Amygdala (tissue), 56 donors: Measurements from ENCODE around the gene HES3.

Source experiments
- DNase-seq, 56 donors: peaks; one replicate each; lab custom pipeline; 2025; lab: John Stamatoyannopoulos, UW

Gene HES3

DNA sequence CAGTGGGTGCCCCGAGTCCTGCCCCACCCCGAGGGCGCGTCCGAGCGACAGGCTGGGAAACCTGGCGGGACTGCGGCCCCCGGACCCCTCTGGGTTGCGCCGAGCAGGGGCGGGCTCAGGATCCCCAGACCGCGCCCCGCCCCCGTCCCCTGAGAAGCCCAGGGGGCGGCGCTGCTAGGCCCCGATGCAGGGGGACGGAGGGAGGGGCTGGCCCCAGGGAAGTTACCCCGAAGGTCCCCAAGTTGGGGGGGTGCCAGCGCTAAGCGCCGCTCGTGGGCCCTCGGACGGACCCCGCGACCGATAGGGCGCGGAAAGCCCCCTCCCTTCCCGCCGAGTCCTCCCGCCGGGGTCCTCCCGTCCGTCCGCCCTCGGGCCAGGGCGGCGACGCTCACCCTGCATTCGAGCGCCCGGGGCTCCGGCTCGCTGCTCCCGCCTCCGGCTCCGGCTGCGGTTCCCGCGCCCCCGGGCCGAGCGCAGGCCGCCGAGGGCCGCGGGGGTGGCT lies 16.5 kb downstream of the HES3 start:
- DNase-seq: no peak

DNA sequence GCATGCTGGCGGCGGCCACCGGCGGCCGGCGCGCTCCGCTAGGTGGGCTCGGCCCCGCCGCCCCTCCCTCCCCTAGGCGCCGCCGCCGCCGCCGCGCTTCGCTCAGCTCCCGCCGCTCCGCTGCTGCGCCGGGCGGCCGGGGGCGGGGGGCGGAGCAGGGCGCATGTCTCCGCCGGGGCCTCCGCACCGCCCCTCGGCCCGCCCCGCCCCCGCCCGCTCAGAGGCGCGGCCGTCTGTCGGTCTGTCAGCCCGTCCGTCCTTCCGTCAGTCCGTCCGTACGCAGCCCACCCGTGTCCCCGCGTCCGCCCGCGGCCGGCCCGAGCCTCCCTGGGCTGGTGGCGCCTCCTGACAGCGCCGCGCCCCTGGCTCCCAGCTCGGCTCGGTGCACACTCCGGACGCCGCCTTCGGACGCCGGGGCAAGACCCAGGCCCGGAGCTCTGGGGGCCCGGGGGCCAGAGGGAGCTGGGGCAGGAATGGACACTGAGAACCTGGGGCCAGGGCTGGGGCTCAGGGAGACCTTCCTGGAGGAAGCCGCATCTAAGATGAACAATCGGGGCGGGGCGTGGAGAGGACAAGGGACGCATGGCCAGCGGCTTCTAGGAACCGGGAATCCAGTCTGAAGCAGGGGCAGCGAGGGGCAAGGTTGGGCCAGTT lies 17.1 kb downstream of the HES3 start, which contains the start of gene GPR153:
TSS of gene GPR153 (minus strand) at position 138 of the 654 bp plus-strand sequence. CDS start 6,193 bp downstream, outside the sequence.
- peak in 1 of 56 donors; percentile 27 for DNase-seq

DNA sequence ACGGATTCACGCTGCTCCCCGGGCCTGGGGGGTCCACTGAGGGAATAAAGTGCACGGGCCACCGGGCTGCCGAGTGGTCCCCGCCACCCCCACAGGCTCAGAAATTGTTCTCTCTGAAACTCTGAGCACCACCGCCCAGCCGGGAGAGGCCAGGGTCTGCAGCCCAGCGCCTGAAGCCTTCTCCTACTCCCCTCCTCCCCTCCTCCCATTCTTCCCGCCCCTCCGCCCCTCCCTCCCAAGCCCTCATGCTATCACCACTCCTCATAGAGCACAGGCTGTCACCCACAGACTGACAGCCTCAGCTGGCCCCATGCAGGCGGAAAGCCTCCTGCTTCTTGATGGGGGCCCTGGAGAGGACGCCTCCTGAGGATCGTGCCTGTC lies 17.6 kb downstream of the HES3 start:
- no peak for DNase-seq

DNA sequence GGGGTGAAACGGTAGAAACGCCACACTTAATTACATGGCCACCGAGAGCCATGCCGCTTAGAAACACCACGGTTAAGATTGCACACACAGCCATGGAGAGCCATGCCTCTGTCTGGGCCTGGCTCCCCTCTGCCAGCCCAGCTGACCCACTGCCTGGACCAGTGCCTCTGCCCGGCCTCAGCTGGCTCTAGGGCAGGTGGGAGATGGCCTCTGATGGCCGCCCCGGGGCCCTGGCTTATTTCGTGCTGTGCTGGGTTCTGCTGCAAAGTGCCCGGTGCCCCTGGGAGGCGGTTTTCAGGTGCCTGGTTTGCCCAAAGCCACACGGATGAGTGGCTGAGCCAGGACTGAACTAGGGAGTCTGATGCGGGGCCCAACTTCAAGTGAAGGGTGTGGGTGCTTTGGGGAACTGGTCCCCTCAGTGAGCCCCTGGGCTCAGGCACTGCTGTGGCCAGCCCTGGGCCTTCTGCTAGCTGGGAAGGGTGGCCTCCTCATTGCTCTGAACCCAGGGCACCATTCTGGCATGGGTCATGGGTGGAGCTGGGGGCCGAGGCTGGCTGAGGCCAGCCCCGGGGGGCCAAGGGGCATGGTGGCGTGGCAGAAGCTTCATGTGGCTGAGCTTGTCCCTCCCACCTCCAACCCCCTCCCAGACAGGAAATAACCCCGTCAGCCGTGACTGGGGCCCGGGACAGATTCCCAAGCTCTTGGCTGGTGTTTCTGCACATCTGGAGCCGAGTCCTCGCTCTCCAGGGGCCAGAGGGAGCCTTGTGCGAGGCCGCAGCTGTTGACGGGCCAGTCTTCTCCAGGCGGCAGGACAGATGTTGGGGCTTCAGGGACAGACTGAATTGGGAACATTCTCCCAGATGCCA lies 18.8 kb downstream of the HES3 start:
- DNase-seq: peak in 3 of 56 donors; percentile 14 to 30 (median 15)

DNA sequence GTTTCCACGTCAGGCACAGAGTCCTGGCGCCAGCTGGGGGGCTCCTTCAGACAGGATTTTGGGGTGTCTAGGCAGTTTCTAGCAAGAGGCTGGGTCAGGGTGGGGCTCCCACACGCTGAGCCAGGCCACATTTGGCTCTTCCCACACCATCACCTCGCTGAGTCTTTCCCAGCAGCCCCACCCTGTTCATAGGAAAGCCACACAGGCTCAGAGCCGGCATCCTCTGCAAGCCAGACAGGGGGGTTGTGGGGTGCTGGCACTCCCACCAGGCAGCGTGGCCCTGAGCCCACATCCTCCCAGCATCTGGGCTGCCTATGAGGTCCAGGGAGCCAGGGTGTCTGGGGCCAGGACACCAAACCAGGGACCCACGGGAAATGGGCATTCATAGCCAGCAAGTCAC lies 19.7 kb downstream of the HES3 start:
- no peak for DNase-seq

DNA sequence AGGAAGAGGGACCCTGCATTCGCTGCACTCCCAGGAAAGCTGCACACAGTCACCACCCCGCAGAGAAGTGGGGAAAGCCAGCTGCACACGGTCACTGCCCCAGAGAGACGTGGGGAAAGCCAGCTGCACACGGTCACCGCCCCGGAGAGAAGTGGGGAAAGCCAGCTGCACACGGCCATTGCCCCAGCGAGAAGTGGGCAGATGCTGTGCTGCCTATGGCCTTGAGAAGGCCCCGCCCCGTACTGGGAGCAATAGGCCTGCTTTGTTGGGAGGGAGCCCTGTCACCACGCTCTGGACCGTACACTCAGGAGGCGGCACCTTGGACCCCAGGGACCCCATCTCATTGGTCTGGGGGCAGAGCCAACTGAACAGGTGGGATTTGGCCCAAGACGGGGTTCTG lies 21.2 kb downstream of the HES3 start:
- DNase-seq: no peak

DNA sequence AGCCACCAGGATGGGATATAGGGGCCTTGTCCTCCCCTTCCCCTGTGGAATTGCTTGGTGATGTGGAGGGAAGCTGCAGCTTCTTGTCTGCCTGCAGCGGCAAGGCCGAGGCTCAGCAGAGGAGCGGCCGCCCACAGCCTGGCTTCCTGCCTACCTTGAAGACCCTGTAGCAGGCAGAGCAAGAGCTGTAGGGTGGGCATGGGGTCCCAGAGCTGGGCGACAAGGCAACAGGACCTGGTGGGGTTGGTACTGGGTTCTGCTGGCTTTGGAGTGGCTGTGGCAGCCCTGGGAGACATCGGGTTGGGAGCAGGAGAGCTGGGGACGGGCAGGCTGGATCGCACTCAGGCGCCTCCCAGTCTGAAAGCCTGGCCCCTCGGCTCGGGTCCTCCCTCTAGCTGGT lies 22.7 kb downstream of the HES3 start:
- DNase-seq: no peak

DNA sequence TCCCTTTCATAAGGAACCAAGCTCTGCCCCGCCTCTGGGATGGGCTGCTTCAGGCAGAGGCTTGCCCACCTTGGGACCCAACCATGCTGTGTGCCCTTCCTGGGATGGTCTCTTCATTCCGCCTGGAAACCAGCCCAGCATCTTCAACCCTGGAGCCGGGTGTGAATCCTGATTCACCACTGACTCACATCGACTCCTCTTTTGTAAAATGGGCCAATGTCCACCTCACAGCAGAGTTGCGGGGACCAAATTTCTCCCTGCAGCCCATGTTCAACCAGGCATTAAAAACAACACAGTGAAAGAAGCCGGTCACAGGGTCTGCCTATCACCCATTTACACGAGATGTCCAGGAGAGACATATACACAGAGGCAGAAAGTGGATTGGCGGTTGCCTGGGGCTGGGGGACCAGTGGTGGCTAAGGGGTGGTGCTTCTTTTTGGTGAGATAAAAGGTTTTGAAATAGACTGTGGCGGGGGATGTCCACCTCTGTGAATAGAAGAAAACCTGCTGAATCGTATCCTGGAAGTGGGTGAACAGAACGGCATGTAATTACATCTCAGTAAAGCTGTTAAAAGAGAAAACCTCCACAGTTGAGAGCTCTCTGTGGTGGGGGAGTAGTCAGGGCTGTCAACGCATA lies 23.8 kb downstream of the HES3 start:
- peak in 16 of 56 donors; percentile 10 to 62 (median 29) for DNase-seq

DNA sequence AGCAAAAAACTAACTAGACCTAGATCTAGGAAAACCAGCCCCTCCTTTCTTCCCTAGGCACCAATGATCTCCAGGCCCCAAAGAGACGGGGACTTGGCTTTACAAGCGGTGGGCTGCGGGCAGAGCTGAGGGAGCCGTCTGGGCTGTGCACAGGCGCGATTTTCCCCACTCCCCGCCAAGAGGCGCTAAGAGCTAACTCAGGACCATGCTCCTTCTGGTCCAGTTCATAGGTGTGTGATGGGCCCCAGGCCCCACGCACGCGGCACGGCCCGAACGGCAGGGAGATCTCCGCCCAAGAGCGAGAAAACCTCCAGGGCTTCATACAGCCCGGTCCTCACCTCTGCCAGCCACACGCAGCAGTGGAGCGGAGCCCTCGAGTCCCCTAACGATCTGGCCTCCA lies 24.4 kb downstream of the HES3 start:
- no peak for DNase-seq

DNA sequence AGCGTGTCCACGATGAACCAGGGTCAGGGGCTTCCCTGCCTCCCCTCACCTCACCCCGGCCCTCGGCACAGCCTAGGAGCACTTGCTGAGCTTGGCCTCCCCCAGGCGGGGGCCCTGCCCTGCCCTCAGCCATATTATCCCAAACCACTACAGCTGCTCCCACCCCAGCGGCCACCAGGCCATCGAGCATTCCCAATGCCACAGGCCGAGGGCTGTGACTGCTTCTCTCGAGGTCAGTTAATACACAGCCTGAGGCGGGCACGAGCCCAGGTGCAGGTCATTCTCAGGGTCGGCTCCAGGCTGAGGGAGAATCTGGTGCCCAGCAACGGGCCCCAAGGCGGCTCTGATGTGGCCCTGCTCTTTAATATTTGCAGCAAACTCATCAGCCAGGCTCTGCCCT lies 25.3 kb downstream of the HES3 start:
- no peak for DNase-seq

DNA sequence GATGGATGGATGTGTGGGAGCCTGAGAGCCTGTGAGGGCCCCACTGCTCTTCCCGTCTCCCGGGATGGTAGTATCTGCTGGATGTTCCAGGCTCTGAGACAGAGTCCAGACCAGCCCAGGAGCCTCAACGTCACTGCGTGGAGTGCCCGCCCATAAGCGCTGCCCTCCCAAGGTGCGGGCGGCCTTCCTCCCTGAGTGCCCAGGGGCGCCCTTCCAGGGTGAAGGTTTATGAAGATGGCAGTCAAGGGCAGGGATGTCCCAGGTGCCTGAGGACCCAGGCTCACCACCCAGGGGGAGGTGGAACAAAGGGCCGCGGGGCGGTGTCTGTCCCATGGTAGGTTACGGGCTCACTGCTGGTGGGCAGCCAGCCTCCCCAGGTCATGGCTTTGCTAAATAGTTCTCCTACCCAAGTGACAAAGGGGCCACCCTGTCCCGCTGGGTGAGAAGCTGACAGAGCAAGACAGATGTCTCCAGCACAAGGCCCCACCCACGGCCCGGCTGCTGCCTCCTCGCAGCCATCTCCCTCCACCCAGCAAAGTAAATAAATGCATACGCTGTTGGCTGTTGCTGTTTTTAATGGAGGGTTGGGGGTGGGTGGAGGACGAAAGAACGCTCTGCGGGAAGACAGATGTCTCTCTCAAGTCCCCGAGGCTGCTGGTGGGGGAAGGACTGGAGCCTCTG lies 25.9 kb downstream of the HES3 start:
- DNase-seq: peak in 17 of 56 donors; percentile 7 to 54 (median 28)

DNA sequence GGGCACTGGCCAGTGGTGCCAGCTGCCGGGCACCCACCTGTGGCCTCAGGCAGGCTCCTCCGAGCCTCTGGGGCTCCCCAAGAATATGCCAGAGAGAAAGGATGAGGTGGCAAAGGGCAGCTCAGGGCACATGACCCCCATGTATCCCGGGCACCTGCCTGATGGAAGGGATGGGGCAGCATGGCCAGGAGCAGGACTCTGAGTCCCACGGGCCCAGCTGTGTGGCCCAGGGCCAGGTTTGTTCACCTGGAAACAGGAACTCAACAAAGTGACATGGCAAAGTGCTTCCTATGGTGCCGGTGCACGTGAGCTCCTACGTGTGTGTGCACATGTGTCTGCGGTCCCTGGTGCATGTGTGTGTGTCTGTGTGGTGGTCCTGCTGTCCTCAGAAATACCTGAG lies 26.4 kb downstream of the HES3 start:
- no peak for DNase-seq

DNA sequence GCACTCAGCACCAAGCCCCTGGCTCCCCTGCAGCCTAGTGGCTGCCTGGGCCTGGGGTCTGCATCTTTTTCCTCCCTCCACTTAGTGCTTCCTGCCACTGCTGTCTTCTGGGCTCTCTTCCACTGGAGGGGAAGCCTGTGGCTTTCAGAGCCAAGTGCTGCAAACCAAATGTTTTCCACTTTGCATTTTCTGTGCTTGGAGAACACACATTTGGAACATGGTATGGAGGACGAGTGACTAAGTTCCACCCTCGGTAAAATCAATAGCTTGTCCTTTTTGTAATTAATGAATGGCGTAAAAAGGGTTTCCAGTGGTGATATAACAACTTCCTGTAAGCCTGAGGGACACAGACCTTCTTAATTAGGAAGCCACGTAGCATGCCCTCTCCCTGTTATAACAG lies 27.0 kb downstream of the HES3 start:
- DNase-seq: no peak

DNA sequence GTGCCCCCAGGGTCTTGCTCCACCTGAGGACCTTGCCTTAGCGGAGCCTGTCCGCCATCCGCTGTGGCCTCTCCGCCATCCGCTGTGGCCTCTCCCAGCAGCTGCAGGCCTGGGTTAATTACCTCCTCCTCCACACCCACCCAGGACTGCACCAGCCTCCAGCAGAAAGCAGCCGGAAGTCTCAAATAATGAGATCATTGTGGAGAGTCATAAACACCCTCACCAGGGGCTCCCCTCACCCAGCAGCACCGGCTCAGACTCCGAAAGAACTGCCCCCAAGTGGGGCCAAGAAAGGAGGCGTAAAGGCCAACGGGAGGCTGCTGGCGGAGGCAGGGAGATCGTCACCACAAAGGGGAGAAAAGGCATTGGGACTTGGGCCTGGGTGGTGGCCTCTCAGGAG lies 27.6 kb downstream of the HES3 start:
- DNase-seq: no peak

DNA sequence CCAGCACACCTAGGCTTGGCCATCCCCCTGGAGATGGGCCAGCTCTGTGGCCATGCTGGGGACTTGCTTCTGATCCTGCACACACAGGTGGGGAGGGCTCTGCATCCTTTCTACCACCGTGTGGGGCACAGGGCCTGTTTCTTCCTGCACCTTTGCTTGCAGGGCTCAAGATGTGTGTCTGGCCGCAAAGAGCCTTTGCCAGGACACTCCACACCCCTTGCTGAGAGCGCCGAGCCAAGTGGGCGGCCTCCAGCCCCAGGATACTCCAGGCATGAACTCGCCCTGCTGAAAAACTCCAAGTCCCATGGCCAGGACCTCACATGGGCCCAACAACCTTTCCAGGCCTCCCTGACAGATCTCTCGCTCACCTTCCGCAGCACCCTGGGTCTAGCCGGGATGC lies 28.5 kb downstream of the HES3 start:
- no peak for DNase-seq

DNA sequence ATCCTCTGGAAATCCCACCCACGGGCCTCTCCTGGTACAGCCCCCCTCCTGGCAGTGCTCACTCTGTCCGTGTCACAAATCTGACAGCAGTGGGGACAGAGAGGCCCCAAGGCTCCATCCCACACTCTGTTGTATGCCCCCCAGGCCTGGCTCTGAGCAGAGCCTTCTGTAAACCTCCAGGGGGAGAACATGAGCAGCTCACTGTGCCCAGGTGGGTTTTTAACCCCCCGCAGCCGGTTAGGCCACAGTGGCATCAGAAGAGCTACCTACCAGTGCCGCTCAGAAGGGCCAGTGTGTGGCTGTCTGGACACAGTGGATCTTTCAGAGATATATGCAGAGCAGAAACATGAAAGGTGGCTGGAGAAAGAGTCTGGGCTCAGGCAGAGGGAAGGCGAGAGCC lies 28.9 kb downstream of the HES3 start:
- no peak for DNase-seq

DNA sequence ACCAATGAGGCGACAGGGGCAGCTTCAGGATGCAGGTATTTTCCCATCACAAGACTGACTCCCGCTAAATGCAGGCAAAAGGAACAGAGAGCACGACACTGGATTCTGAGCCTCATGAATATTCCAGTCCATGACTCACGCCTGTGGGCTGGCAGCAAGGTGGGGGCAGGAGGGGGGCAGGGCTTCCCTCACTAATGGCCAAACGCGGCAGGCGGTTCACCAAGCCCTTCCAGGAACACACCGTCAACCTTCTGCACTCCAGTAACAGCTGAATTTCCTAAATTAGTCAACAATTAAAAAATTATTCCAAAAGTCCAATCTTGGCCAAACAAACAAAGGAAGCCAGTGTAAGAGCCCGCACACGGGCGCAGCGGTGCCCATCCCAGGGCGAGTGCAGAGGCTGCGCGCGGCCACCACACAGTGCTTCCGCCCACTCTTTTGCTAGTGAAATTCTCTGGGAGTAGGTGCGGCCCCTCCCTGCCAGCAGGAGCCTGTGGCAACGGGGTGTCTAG lies 29.5 kb downstream of the HES3 start:
- DNase-seq: peak in 38 of 56 donors; percentile 13 to 65 (median 40)

DNA sequence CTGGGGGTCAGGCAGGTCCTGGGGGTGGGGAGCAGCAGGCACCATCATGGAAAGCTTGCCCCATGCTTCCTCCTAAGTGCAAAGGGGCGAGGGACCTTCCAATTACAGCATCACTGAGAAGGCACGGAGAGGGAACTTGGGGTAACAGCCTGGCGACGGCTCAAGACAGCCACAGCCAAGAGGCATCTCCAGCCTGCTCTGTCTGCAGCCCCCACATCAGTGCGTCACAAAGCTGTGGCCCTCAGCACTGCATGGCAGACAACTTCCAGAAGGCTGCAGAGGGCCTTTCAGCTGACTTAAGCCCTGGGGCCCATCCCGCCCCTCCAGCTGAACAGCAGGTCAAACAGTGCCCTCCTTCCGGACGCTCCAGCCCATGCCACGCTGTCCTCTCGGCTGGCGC lies 30.1 kb downstream of the HES3 start:
- no peak for DNase-seq

DNA sequence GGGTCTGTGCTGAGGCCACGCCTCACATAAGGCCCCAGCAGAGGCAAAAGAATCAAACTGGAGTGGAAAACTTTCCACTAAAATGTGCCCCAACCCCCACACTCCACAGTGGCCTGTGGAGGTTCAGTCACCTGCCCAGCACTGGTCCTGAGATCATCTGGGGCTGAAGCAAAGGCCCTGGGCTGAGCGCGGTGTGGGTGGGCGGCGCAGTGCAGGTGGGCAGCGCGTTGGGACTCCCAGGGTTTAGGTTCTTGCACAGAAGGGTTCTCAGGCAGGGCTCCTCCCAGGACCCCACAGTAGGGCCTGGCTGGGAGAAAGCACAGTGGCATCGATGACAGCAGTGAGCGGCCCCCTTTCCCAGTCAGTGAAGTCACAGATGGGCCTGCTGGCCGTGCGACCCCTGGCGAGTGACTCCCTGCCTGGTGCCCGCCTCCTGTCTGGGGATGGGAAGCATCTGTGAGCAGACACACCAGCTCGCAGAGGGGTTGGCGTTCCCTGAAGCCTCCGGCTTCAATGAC lies 30.7 kb downstream of the HES3 start:
- no peak for DNase-seq
